ENCODE measurements around the gene NACA2.

NACA2 gene

GRCh38 chr17:61611323-61611722, 20.3 kb upstream of the NACA2 start:
- TF ChIP-seq TEAD4 (IDR thresholded peaks at IDR 0.05) = no peak

- no peak for TF ChIP-seq EP300 (IDR thresholded peaks at IDR 0.05; ENCODE audit: borderline replicate concordance)
- TF ChIP-seq CEBPB (IDR thresholded peaks at IDR 0.05) = no peak
- no peak for TF ChIP-seq CREB1 (IDR thresholded peaks at IDR 0.05; ENCODE audit: low read depth)
- no peak for TF ChIP-seq YY1 (IDR thresholded peaks at IDR 0.05; ENCODE audit: low read depth)
- TF ChIP-seq REST (IDR thresholded peaks at IDR 0.05; ENCODE audit: low read depth) = no peak
- TF ChIP-seq RAD21 (IDR thresholded peaks at IDR 0.05; ENCODE audit: low read depth) = no peak
- no peak for TF ChIP-seq MAX (IDR thresholded peaks at IDR 0.05)
- TF ChIP-seq NFIC (IDR thresholded peaks at IDR 0.05) = no peak
- no peak for TF ChIP-seq TEAD4 (IDR thresholded peaks at IDR 0.05)
- TF ChIP-seq TCF12 (IDR thresholded peaks at IDR 0.05; ENCODE audit: low read depth) = no peak
- no peak for TF ChIP-seq ZBTB7A (IDR thresholded peaks at IDR 0.05; ENCODE audit: low read depth)
- no peak for TF ChIP-seq FOXM1 (IDR thresholded peaks at IDR 0.05; ENCODE audit: borderline replicate concordance, low read depth)
- TF ChIP-seq TAF1 (IDR thresholded peaks at IDR 0.05; ENCODE audit: low read depth) = no peak
- no peak for TF ChIP-seq USF1 (IDR thresholded peaks at IDR 0.05)
- TF ChIP-seq EGR1 (IDR thresholded peaks at IDR 0.05) = no peak
Measured at GRCh38 chr17:61605692-61606091, 14.7 kb upstream of the NACA2 start.

- TF ChIP-seq ZBTB7A (IDR thresholded peaks at IDR 0.05; ENCODE audit: low read depth) (no peak), MAX (IDR thresholded peaks at IDR 0.05) (no peak), TCF12 (IDR thresholded peaks at IDR 0.05; ENCODE audit: low read depth) (no peak), REST (IDR thresholded peaks at IDR 0.05; ENCODE audit: low read depth) (no peak), CEBPB (IDR thresholded peaks at IDR 0.05) (no peak), TAF1 (IDR thresholded peaks at IDR 0.05; ENCODE audit: low read depth) (no peak)
Measured at GRCh38 chr17:61601297-61601696, 10.3 kb upstream of the NACA2 start.

- no peak for TF ChIP-seq CREB1 (IDR thresholded peaks at IDR 0.05; ENCODE audit: low read depth)
- no peak for TF ChIP-seq EP300 (IDR thresholded peaks at IDR 0.05; ENCODE audit: borderline replicate concordance)
- no peak for TF ChIP-seq TEAD4 (IDR thresholded peaks at IDR 0.05)
- TF ChIP-seq EGR1 (IDR thresholded peaks at IDR 0.05) = no peak
- TF ChIP-seq FOXM1 (IDR thresholded peaks at IDR 0.05; ENCODE audit: borderline replicate concordance, low read depth) = no peak
- no peak for TF ChIP-seq ZBTB7A (IDR thresholded peaks at IDR 0.05; ENCODE audit: low read depth)
- TF ChIP-seq YY1 (IDR thresholded peaks at IDR 0.05; ENCODE audit: low read depth) = no peak
- TF ChIP-seq NFIC (IDR thresholded peaks at IDR 0.05) = no peak
Measured at GRCh38 chr17:61600621-61601020, 9.6 kb upstream of the NACA2 start.

GRCh38 chr17:61599608-61600007, 8.6 kb upstream of the NACA2 start:
- no peak for TF ChIP-seq FOXM1 (IDR thresholded peaks at IDR 0.05; ENCODE audit: borderline replicate concordance, low read depth)
- no peak for TF ChIP-seq RAD21 (IDR thresholded peaks at IDR 0.05; ENCODE audit: low read depth)
- TF ChIP-seq TCF12 (IDR thresholded peaks at IDR 0.05; ENCODE audit: low read depth) = no peak
- TF ChIP-seq EP300 (IDR thresholded peaks at IDR 0.05; ENCODE audit: borderline replicate concordance) = no peak
- TF ChIP-seq REST (IDR thresholded peaks at IDR 0.05; ENCODE audit: low read depth) = no peak
- TF ChIP-seq TEAD4 (IDR thresholded peaks at IDR 0.05) = no peak
- no peak for TF ChIP-seq MAX (IDR thresholded peaks at IDR 0.05)
- no peak for TF ChIP-seq CEBPB (IDR thresholded peaks at IDR 0.05)
- no peak for TF ChIP-seq YY1 (IDR thresholded peaks at IDR 0.05; ENCODE audit: low read depth)
- no peak for TF ChIP-seq ZBTB7A (IDR thresholded peaks at IDR 0.05; ENCODE audit: low read depth)
- TF ChIP-seq EGR1 (IDR thresholded peaks at IDR 0.05) = no peak
- TF ChIP-seq TAF1 (IDR thresholded peaks at IDR 0.05; ENCODE audit: low read depth) = no peak
- TF ChIP-seq CREB1 (IDR thresholded peaks at IDR 0.05; ENCODE audit: low read depth) = no peak
- no peak for TF ChIP-seq USF1 (IDR thresholded peaks at IDR 0.05)
